Body of pancreas (tissue), 4 donors: ENCODE data around the gene PDGFRA. TPM values are rescaled to one million over a fixed set of nuclear protein-coding genes. Genes with fewer than 3 reads are reported as not detected.
A peak's percentile ranks its signal among the peaks of the same experiment; 100 is the strongest.

ENCODE experiments used
- ATAC-seq: fragments of 150-250 bp; one replicate; pipeline ENCODE4 v1.9.1; 2016
- DNase-seq, 4 donors: peaks; one replicate each; pipeline ENCODE4 v3.0.0-alpha.2; 2019
- H3K27ac ChIP-seq, 4 donors: fragments of 200-600 bp; sonication (generic); 1 replicate in 3 of 4; 2 replicates in 1 of 4; pipeline versions ENCODE4 v1.5.1 to v1.6.1; 2016 to 2019; ENCODE audit warnings: mild to moderate bottlenecking in 1 of 4, mixed read lengths in 1 of 4, moderate library complexity in 1 of 4
- H3K27me3 ChIP-seq, 2 donors: fragments of 200-600 bp; sonication (generic); one replicate each; pipeline ENCODE4 v1.6.0; 2016; ENCODE audit warnings: mild to moderate bottlenecking in 1 of 2
- H3K36me3 ChIP-seq, 2 donors: fragments of 200-600 bp; sonication (generic); replicated peaks in 1 of 2; 2 replicates each; pipeline ENCODE4 v1.5.1; 2016; ENCODE audit warnings: low read depth in 2 of 2; ENCODE audit not compliant: insufficient read depth in 1 of 2
- H3K4me1 ChIP-seq: fragments of 200-600 bp; sonication (generic); one replicate; pipeline ENCODE4 v1.6.0; 2016
- H3K4me3 ChIP-seq, 2 donors: fragments of 200-600 bp; sonication (generic); 1 replicate in 1 of 2; 2 replicates in 1 of 2; pipeline ENCODE4 v1.5.1; 2016 to 2019
- H3K9me3 ChIP-seq, 3 donors: fragments of 200-600 bp; sonication (generic); 1 replicate in 2 of 3; 2 replicates in 1 of 3; pipeline ENCODE4 v1.5.1; 2016
- POLR2A ChIP-seq, 3 donors: fragments of 450-650 bp; IDR thresholded peaks; one replicate each; pipeline ENCODE4 v1.6.1; 2016; ENCODE audit warnings: antibody characterized with exemption in 3 of 3, mild to moderate bottlenecking in 2 of 3
- WGBS, 2 donors: methylation state at CpG; one replicate each; pipeline ENCODE4 v1.1.5; 2017; 5-methylcytosine and 5-hydroxymethylcytosine counted together
- intact Hi-C: fragments of 100-400 bp; cut with DNase I; formaldehyde crosslinking; loops from one replicate; pipeline ENCODE4 v1.15.1; 2023
- total RNA-seq, 2 donors: library from RNA; depleted of rRNA; stranded (reverse); fragments of >200 nt; gene quantifications; one replicate each; pipeline ENCODE4 v1.1.0, GENCODE V29; 2016
- TF ChIP-seq, protein P1 (sequence below), 7 experiments: fragments of 450-650 bp in 4 of 7; fragments of 200-600 bp in 3 of 7; sonication (generic) in 3 of 7; IDR thresholded peaks; one replicate each; pipeline ENCODE4 v1.5.1; 2016 to 2019; ENCODE audit warnings: antibody characterized with exemption in 7 of 7

PDGFRA gene
- total RNA-seq, 2 donors from 2014 or later = 54.4 to 56.0 TPM

DNA sequence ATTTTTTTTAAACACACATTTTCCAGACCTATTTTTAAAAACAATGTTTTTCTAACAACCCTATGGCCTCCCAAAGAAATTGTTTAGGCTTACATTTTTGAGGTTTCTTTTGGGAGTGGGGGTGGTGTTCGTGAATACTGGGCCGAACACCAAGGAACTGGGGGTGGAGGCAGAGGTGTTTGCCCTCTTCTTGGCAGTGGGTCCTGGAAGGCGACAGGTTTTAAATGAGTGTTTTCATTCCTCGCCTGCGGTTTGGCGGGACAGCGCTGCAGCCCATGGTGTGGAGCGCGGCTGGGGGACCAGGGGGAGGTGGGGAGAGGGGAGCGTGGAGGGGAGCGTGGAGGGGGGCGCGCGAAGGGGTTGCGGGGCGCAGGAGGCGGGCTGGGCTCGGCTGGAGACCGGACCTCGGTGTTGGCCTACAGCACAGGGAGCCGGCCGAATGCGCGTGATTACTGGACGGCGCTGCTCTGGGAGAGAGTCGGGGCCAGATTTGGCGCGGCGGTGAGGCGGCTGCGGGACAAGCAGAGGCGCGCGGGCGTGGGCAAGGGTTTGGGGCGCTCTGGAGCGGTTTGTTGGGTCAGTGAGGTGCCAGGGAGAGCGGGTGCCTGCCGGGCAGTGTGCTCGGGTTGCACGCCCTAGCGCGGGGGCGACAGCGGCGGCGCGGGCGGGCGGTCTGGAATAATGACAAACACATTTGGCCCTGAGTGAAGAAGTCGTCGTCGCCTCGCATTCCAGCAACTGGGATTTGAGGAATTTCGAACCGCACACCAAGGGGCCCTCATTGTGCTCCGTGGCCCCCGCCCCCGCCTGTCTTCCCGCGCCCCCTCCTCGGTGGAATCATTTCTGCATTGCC, 764 bp downstream of the PDGFRA start:
- Histone ChIP-seq H3K36me3 (no peaks in the 10 kb centered on the region), H3K4me3 (no peak overlapping the region), H3K9me3 (no peaks in the 10 kb centered on the region), H3K27me3 (peaks cover 5 to 68% of the 10 kb centered on the region in 2 donors), H3K27ac (peak overlapping the region in 1 of 4 donors; percentile 26), H3K4me1 (peaks cover 81% of the 10 kb centered on the region)
- WGBS, 2 donors = 4 to 13% methylated on average over 17 to 59 of the region's 63 CpGs
- ATAC-seq (no peak), DNase-seq (peak in 1 of 4 donors; percentile 29)
- intact Hi-C loops = loop anchor here (5.0 to 10.0 kb wide), 3 partner anchors 303 to 1035 kb away; no protein-coding TSS in a partner anchor
- TF ChIP-seq, protein P1, sequence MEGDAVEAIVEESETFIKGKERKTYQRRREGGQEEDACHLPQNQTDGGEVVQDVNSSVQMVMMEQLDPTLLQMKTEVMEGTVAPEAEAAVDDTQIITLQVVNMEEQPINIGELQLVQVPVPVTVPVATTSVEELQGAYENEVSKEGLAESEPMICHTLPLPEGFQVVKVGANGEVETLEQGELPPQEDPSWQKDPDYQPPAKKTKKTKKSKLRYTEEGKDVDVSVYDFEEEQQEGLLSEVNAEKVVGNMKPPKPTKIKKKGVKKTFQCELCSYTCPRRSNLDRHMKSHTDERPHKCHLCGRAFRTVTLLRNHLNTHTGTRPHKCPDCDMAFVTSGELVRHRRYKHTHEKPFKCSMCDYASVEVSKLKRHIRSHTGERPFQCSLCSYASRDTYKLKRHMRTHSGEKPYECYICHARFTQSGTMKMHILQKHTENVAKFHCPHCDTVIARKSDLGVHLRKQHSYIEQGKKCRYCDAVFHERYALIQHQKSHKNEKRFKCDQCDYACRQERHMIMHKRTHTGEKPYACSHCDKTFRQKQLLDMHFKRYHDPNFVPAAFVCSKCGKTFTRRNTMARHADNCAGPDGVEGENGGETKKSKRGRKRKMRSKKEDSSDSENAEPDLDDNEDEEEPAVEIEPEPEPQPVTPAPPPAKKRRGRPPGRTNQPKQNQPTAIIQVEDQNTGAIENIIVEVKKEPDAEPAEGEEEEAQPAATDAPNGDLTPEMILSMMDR (IDR thresholded peaks at IDR 0.05) = no peak
- no peak for TF ChIP-seq POLR2A (IDR thresholded peaks at IDR 0.05)

DNA sequence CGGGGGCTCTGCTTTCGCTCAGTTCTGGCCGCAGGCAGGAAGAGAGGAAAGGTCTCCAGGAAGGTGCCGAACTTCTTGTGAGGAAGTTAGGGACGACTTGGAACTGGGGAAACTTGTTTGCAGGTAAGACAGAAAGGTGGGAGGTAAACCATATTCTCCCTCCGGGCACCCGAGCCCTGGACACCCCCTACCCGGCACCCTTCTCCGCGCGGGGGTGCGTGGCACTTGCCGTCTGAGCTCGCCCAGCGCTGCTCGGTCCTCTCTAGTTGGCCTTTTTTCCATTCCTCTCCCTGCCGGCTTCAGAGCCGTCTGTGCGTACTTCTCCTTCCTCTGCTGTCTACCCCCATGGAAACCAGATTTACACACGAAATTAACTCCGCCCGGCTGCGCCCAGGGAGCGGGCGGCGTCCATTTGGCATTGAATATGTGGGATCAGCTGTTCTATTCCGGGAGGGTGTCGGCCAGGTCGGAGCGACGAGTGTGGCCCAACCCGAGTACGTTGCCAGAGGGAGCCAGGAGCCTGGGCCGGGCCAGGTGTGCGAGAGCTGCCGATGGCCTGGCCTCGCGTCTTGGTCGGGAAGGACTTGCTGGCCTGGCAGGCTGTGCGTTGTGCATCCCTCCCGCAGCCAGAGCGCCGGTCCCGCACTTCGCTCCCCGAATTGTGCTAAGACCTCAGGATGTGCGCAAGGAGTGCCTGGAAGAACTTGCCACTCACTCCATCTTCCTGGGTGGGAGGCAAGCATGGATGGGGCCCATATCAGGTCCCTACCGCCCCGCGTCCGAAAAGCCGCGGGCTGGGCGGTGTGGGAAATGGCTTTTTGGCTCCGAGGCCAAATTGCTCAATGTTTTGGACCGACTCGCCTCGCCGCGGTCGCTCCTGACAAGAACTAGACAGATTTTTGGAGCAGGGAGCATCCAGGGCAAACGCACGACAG, 1.7 kb downstream of the PDGFRA start:
- Histone ChIP-seq H3K9me3 (no peaks in the 10 kb centered on the region), H3K27ac (peak overlapping the region in 1 of 4 donors; percentile 26), H3K27me3 (peaks cover 5 to 60% of the 10 kb centered on the region in 2 donors), H3K4me3 (no peak overlapping the region), H3K4me1 (peaks cover 76% of the 10 kb centered on the region), H3K36me3 (no peaks in the 10 kb centered on the region)
- 2 to 3% methylated on average over 29 to 63 of the region's 63 CpGs for WGBS, 2 donors
- TF ChIP-seq, protein P1 (IDR thresholded peaks at IDR 0.05) = no peak
- no peak for TF ChIP-seq POLR2A (IDR thresholded peaks at IDR 0.05)
- DNase-seq = peak in 2 of 4 donors; percentile 23 to 46
- intact Hi-C loops = loop anchor here (5.0 to 10.0 kb wide), 2 partner anchors 313 to 1036 kb away; no protein-coding TSS in a partner anchor
- ATAC-seq = no peak

DNA sequence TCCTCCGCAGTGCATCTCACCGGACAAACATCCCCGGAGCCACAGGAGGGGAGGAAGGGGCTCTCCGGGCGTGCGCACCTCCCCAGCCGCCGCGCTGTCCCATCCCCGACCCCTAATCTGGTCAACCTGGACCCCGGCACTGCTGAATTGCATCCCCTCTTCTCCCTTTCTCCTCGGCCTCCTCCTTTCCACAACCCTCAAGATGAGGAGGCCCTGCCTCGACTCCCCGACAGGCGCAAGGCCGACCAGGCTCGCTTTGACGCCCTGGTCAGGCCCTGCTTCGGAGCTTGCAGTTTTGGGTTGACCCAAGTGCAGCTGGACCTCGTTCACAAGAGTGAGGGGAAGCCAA, 2.3 kb downstream of the PDGFRA start:
- DNase-seq (no peak), ATAC-seq (no peak)
- WGBS, 2 donors = 7 to 10% methylated on average over 14 to 20 of the region's 20 CpGs
- Histone ChIP-seq H3K27ac (no peak overlapping the region), H3K36me3 (no peaks in the 10 kb centered on the region), H3K4me3 (no peak overlapping the region), H3K9me3 (no peaks in the 10 kb centered on the region), H3K27me3 (peaks cover 5 to 58% of the 10 kb centered on the region in 2 donors), H3K4me1 (peaks cover 70% of the 10 kb centered on the region)
- TF ChIP-seq, protein P1 (IDR thresholded peaks at IDR 0.05) = no peak
- no peak for TF ChIP-seq POLR2A (IDR thresholded peaks at IDR 0.05)
- intact Hi-C loops = loop anchor here (5.0 to 10.0 kb wide), 2 partner anchors 314 to 1037 kb away; no protein-coding TSS in a partner anchor

DNA sequence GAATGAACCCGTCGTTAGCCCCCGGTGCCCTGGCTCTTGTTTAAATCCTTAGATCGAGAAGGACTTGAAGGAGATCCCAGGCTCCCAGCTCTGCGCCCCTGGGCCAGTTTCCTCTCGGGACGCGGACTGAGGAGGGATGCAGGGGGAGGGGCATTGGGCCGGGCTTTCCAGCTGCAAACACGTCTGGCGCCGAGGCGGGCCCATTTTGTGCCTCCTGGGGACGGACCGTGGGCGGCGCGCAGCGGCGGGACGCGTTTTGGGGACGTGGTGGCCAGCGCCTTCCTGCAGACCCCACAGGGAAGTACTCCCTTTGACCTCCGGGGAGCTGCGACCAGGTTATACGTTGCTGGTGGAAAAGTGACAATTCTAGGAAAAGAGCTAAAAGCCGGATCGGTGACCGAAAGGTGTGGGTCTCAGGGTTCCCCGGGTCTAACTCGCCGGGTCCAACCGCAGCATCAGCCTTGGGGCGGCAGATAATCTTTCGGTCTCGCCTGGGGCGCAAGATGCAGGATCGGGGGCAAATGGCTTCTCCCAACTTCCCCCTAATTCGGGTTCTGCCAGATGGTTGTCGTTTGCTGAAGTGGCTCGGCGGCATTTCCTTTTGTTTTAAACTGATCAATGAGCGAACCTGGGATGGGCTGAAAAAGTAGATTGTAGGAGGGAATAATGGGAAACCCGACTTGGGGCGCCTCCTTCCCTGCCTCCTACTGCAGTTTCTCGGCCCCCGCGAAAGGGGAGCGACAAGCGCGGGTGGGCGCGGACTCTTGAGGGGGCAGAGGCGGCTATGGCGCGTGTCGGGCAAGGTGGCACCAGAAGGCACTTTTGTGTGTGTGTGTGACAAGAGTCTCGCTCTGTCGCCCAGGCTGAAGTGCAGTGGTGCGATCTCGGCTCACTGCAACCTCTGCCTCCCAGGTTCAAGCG, 2.9 kb downstream of the PDGFRA start:
- 3 to 13% methylated on average over 27 to 63 of the region's 63 CpGs for WGBS, 2 donors
- peak in 2 of 4 donors; percentile 20 to 29 for DNase-seq
- Histone ChIP-seq H3K9me3 (no peaks in the 10 kb centered on the region), H3K4me1 (peaks cover 63% of the 10 kb centered on the region), H3K27me3 (peaks cover under 1 to 51% of the 10 kb centered on the region in 2 donors), H3K27ac (no peak overlapping the region), H3K4me3 (no peak overlapping the region), H3K36me3 (no peaks in the 10 kb centered on the region)
- TF ChIP-seq POLR2A (IDR thresholded peaks at IDR 0.05) = no peak
- TF ChIP-seq, protein P1 (IDR thresholded peaks at IDR 0.05) = no peak
- no peak for ATAC-seq
- intact Hi-C loops = loop anchor here (5.0 to 10.0 kb wide), 2 partner anchors 315 to 1037 kb away; no protein-coding TSS in a partner anchor
